GM12878 (cell line): ENCODE data around the gene PHGDH. TPM values are rescaled to one million over a fixed set of nuclear protein-coding genes. Genes with fewer than 3 reads are reported as not detected.

ENCODE experiments used
- ATAC-seq: fragments of 200-7000 bp; cut with Tn5 transposase; 3 replicates; pipeline ENCODE4 v1.9.1; 2020; ENCODE audit warnings: mild to moderate bottlenecking, moderate library complexity
- BruUV-seq: library from RNA; stranded (reverse); fragments of 400-500 nt; replicated peaks from 2 replicates; lab custom pipeline; 2021; lab: Mats Ljungman, UMichigan
- CTCF ChIA-PET: fragments of 300-600 bp; sonication (Branson Sonifier 250); formaldehyde crosslinking; extraction: SDS; loops from one replicate; lab custom pipeline; 2021; ENCODE audit warnings: inconsistent platforms; lab: Yijun Ruan, JAX
- POLR2A ChIA-PET: fragments of 350-600 bp; formaldehyde crosslinking; extraction: SDS; loops from one replicate; lab custom pipeline; 2021; ENCODE audit warnings: inconsistent platforms; lab: Charles Lee
- RAD21 ChIA-PET: fragments of 300-600 bp; sonication (Branson Sonifier 250); formaldehyde crosslinking; loops from one replicate; lab custom pipeline; 2023; ENCODE audit warnings: antibody characterized with exemption; ENCODE audit not compliant: unreplicated experiment; lab: Charles Lee
- SMC1A ChIA-PET: fragments of 300-600 bp; sonication (Branson Sonifier 250); formaldehyde crosslinking; loops from one replicate; lab custom pipeline; 2023; ENCODE audit not compliant: unreplicated experiment, uncharacterized antibody; lab: Charles Lee
- DNase-seq: peaks from one replicate; pipeline ENCODE4 v3.0.0-alpha.2; 2011; ENCODE audit warnings: low read depth, low spot score
- FAIRE-seq: peaks from 3 replicates; lab custom pipeline; 2011; peaks lifted over from hg19 to GRCh38; lab: Jason Lieb, UNC
- H2AFZ ChIP-seq: 2 replicates; pipeline ENCODE4 v1.6.0; 2011; ENCODE audit warnings: low read depth, low read length, control low read depth; ENCODE audit not compliant: control insufficient read depth
- H3K27ac ChIP-seq: 2 replicates; pipeline ENCODE4 v1.5.1; 2011; ENCODE audit warnings: control low read depth; ENCODE audit not compliant: control insufficient read depth, insufficient read depth
- H3K27me3 ChIP-seq, 2 experiments: replicated peaks in 1 of 2; 2 replicates each; pipeline versions ENCODE4 v1.6.0 to v1.6.1; 2011; ENCODE audit warnings: low read length in 1 of 2; ENCODE audit not compliant: control insufficient read depth in 2 of 2, insufficient read depth in 2 of 2
- H3K36me3 ChIP-seq, 2 experiments: 2 replicates each; pipeline ENCODE4 v1.5.1; 2011; ENCODE audit warnings: low read length in 1 of 2; ENCODE audit not compliant: control insufficient read depth in 2 of 2, insufficient read depth in 2 of 2
- H3K4me1 ChIP-seq: 2 replicates; pipeline ENCODE4 v1.6.1; 2011; ENCODE audit warnings: mild to moderate bottlenecking, low read length, moderate library complexity, mixed read lengths; ENCODE audit not compliant: control insufficient read depth, insufficient read depth
- H3K4me2 ChIP-seq: 2 replicates; pipeline ENCODE4 v1.6.0; 2011; ENCODE audit warnings: control low read depth; ENCODE audit not compliant: control insufficient read depth, insufficient read depth
- H3K4me3 ChIP-seq: fragments of 200-600 bp; sonication (generic); 2 replicates; pipeline ENCODE4 v1.5.1; 2016
- H3K79me2 ChIP-seq: 2 replicates; pipeline ENCODE4 v1.6.0; 2011; ENCODE audit warnings: low read length; ENCODE audit not compliant: control insufficient read depth, insufficient read depth
- H3K9ac ChIP-seq: 2 replicates; pipeline ENCODE4 v1.8.0; 2011; ENCODE audit warnings: low read length, control low read depth, mixed read lengths; ENCODE audit not compliant: control insufficient read depth, insufficient read depth
- H3K9me3 ChIP-seq: replicated peaks from 3 replicates; pipeline ENCODE4 v1.5.1; 2011; ENCODE audit warnings: mild to moderate bottlenecking, low read length; ENCODE audit not compliant: control insufficient read depth, insufficient read depth
- H4K20me1 ChIP-seq: 2 replicates; pipeline ENCODE4 v1.6.0; 2011; ENCODE audit not compliant: control insufficient read depth, insufficient read depth
- SP1 ChIP-seq: IDR thresholded peaks from one replicate; pipeline ENCODE4 v1.6.1; 2011; ENCODE audit warnings: low read depth, low read length
- ZBTB11 ChIP-seq: fragments of 450-650 bp; formaldehyde crosslinking; IDR thresholded peaks from 2 replicates; pipeline ENCODE4 v1.5.0; 2022; ENCODE audit warnings: mild to moderate bottlenecking, missing genetic modification characterization
- WGBS: methylation state at CpG from one replicate; pipeline ENCODE4 v1.1.6; 2016; ENCODE audit warnings: low lambda C conversion rate; ENCODE audit not compliant: insufficient replicate concordance, insufficient coverage; ENCODE audit errors: missing lambda C conversion rate; 5-methylcytosine and 5-hydroxymethylcytosine counted together
- in situ Hi-C: fragments of 300-500 bp; cut with MboI; formaldehyde crosslinking; loops from 9 replicates; pipeline ENCODE4 v1.14.3; 2018; ENCODE audit warnings: mixed read lengths
- intact Hi-C: fragments of 100-400 bp; cut with micrococcal nuclease; formaldehyde crosslinking; loops from one replicate; pipeline ENCODE4 v1.14.2; 2022; ENCODE audit not compliant: unreplicated experiment
- polyA plus RNA-seq, 11 experiments: library from polyadenylated mRNA; depleted of rRNA in 4 of 11; unstranded in 6 of 11; stranded (reverse) in 5 of 11; fragments of >200 nt; fragmentation: Nextera tagmentation in 4 of 11; fragmentation: Illumina TruSeq in 1 of 11; extraction: Ambion mirVana in 4 of 11; extraction: Trizol in 1 of 11; gene quantifications; 1 replicate in 1 of 11; 2 replicates in 10 of 11; pipeline versions ENCODE4 v1.2.1 to v1.2.3, GENCODE V29; 2011 to 2016; ENCODE audit warnings: inconsistent platforms in 2 of 11, missing spikeins in 2 of 11, low read depth in 1 of 11
- total RNA-seq, 4 experiments: library from RNA; depleted of rRNA in 3 of 4; stranded (reverse); fragments of >200 nt in 3 of 4; fragmentation: Illumina TruSeq in 1 of 4; extraction: Trizol in 1 of 4; gene quantifications; 2 replicates each; pipeline versions ENCODE4 v1.2.1 to v1.2.3, GENCODE V29; 2013 to 2021

Gene PHGDH
- total and polyA plus RNA-seq, 10 of the 15 experiments (the other 5 are each of a cell fraction or from before 2014, with no cell fraction given), result 3.9 to 47.8 (median 25.9) TPM

- no peak for TF ChIP-seq ZBTB11 (CRISPR knock-in tag)
Measured at GRCh38 chr1:119674111-119674526, 37.6 kb upstream of the PHGDH start (continued).

- BruUV-seq, result no TSS peak
- SMC1A ChIA-PET, result interaction anchor here (0.5 to 7.2 kb wide), 21 partner anchors 10 to 346 kb away, joined by 3 to 119 read pairs (median 5); partner anchors contain the start of gene ZNF697
- in situ Hi-C loops, result loop anchor here (10.0 kb wide), 1 partner anchor 300 kb away; no protein-coding TSS in a partner anchor
Measured at GRCh38 chr1:119674835-119675289, 36.9 kb upstream of the PHGDH start.

More at GRCh38 chr1:119674835-119675289, 36.9 kb upstream of the PHGDH start:
- whole genome bisulfite sequencing, result 37% methylated on average over 6 of the region's 6 CpGs
- H3K27me3 ChIP-seq, result no peaks in the 10 kb centered on the region; a peak in 1 of 4 replicates
- no peaks in the 10 kb centered on the region for H3K79me2 ChIP-seq
- no peak overlapping the region for H3K4me2 ChIP-seq
- FAIRE-seq (no peak), ATAC-seq (no peak)
- CTCF ChIA-PET, result interaction anchor here (0.7 to 16.0 kb wide), 23 partner anchors 9 to 308 kb away, joined by 3 to 446 read pairs (median 6); partner anchors contain the start of gene ZNF697
- H3K4me3 ChIP-seq, result no peak overlapping the region
- RAD21 ChIA-PET, result interaction anchor here (1.0 to 6.4 kb wide), 11 partner anchors 10 to 302 kb away, joined by 3 to 55 read pairs (median 6); no protein-coding TSS in a partner anchor
- no peak for TF ChIP-seq SP1
- TF ChIP-seq, all 136 proteins: peak for 0
- Histone ChIP-seq H3K36me3 (no peaks in the 10 kb centered on the region), H4K20me1 (no peaks in the 10 kb centered on the region), H2AFZ (no peak overlapping the region; the same call in 1 of the 2 replicates), H3K9me3 (no peaks in the 10 kb centered on the region), H3K27ac (no peak overlapping the region), H3K4me1 (no peaks in the 10 kb centered on the region), H3K9ac (no peak overlapping the region)
- intact Hi-C loops, result loop anchor here (1.0 to 5.0 kb wide), 3 partner anchors 62 to 126 kb away; no protein-coding TSS in a partner anchor
- no peak for DNase-seq
- POLR2A ChIA-PET, result no interaction called here
